G401 (cell line): Measurements from ENCODE around the gene TMEM181. TPM values are rescaled to one million over a fixed set of nuclear protein-coding genes. Genes with fewer than 3 reads are reported as not detected.

Experiments
- DNase-seq: peaks from one replicate; pipeline ENCODE4 v3.0.0-alpha.2; 2015; ENCODE audit warnings: low spot score
- in situ Hi-C: cut with HindIII; loops from 2 replicates; pipeline ENCODE4 v1.10.0; 2016; ENCODE audit warnings: low sequenced_read_pairs, mixed read lengths
- total RNA-seq: library from RNA; depleted of rRNA; stranded (reverse); fragments of >200 nt; shearing (Covaris generic); gene quantifications from 2 replicates; pipeline ENCODE4 v1.2.3, GENCODE V29; 2014

Gene TMEM181
- total RNA-seq, 1 experiment from 2014 or later: 32.8 TPM

DNA sequence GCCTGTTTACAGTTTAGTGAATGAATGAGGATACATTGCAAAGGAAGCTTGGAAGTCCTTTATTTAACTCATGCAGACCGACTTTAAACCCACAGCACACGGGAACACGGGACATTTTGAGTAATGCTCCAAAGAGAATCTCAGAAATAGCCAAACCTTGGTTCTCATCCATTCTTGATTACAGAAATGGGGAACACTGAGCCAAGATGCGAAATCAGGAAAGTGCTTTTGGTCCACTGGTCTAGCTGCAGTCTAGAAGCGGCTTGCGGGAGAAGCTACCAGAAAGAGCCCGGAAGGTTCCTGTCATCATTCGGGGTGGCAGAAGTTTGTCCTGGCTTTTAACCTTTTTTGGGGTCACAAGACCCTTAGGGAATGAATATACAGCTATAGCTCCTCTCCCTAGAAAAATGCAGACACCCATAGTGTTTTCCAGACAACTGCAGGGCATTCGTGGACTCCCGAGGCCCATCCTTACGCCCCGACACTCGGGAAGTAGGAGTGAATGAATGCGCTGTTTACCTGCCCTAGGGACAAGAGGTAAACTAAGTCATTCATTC, 475 bp upstream of the TMEM181 start:
- DNase-seq: peak; percentile 20
- in situ Hi-C loops: no loop called here

DNA sequence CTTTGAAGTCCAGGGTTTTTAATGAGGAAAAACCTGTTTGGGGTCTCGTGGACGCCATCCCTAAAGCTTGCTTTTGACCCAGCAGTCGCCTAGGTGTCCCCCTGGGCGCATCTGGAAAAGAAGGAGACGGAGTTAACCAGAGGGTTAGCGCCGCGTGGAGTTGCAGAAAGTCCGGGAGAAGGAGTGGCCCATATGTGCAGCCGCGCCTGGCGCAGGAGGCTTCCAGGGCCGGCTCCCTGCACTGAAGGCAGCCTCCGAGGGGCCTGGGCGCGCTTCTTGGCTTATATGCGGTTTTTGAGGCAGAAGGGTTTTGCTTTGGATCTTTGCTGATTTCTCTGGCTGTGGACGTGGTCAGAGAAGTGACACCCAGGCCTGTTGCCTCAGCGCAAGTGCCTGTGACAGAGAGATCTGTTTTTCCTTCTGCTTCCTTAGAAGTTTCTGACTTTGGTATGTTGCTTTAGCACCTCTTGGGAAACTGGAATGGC, 987 bp downstream of the TMEM181 start:
- no peak for DNase-seq
- in situ Hi-C loops: no loop called here

DNA sequence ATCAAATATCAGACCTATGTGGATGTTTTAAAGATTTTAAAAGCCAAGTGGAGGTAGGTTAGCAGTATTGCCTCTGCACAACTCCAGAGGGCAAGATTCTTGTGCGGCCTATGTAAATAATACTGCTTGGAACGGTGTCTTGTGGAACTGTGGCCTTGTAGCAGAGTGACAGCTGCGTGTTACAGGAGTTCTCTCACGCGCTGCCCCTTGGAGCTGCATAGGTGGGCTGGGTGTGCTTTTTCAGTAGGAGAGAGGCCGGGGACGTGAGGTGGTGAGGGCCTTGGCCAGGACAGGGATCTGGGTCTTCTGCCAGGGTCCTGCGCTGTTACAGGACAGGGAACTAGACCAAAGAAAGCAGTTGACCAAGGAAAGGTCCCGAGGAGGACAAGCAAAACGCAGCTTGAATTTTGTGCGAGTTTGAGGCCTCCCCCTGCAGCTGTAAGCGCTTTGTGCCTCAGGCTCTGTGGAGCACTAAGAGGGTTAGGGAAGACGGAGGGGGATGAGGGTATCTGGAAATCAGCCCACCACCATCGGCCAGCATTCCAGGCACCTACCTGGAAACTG, 1.5 kb downstream of the TMEM181 start:
- no peak for DNase-seq
- in situ Hi-C loops: no loop called here

DNA sequence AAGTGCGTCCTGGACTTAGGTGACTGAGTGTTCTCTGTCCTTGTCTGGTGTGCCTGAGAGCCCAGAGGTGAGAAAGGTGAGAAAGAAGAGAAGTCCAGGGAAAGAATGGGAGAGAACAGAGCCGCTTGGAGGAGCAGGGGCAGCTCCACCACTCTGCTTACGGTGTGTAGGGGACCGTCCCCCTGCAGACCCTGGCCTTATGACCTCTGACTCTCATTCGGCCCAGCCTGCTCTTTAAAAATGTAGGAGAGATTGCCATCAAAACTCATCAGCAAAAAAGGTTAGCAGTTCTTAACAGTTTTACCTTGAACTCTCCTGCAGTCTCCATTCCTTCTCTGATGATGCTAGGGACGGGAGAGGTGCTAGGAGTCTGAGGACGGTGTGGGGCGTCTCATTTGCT, 2.0 kb downstream of the TMEM181 start:
- DNase-seq: no peak
- in situ Hi-C loops: no loop called here

DNA sequence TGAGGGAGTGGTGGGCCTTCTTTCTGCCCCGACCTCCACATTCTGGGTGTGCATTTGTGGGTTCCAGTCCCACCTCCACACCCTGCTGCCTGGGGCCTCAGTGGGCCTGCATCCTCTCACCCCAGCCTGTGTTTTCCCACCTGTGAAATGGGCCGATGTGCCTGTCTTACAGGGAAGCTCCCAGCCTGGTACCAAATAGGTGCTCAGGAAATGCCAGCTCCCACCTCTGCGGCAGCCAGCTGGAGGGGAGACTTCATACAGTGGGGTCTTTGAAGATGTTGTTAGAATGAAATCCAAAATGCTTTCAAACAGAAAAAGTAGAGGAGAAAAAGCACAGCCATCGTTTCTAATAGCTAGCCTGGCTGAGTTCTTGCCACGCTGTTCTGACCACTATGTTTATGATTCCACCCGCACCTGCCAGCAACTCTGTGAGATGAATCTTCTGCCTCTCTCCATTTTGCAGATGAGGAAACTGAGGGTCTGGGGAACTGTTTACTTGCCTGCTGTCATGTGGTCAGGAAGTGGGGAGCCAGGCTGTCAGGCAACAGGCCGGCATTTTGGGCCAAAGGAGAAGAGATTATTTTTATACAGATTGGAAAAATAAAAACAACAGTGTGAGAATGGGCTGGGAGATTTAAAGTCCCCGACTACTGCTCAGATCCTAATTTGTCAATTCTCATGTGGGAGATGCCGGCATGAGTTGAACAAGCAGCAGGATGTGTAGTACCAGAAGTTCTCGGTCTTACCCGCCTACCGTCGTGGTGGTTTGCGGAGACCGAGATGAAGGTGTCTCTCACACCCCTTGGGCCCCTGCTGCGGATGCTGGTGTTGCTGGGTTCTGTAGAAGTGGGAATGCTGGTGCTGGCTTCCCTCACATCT, 4.6 kb downstream of the TMEM181 start:
- in situ Hi-C loops: no loop called here
- no peak for DNase-seq

DNA sequence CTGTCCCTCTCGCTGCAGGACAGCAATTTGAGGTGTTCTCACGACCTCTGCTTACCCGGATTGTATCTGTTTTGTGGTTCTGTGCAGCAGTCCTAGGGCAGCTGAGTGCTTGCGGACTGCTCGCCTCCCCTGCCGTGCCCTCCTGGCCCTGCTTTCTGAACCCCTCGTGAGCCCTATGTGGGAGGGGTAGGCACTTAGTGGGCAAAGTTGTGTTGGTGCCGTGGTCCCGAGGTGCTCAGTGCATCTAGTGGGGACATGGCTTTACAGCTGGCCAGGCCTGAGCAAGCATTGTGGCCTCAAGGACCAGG, 5.2 kb downstream of the TMEM181 start:
- in situ Hi-C loops: no loop called here

DNA sequence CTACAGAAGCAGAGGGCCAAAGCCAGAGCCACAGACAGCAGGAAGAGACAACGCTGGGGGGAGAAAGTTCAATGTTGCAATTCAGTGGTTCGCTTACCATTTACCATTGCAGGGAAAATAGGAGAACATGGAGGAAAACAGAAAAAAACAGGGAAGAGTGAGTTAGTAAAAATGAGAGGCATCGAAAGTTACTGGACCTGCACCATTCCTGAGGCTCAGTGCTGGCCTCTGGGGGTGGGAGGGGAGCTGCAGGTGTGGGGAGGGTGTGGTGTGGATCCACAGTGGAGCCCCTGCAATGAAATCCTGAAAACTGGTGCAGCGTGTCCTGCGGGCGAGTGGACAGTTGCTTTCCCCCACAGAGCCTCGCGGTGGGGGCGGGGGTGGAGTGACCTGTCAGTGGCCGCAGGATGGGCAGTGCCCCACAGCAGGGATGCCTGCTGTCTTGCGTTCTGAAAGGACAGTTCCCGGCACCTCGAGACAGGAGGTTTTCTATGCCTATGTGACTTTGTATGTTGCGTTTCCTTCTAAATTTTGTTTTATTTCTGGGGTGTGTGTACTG, 5.7 kb downstream of the TMEM181 start:
- DNase-seq: no peak

More for the DNA sequence above, 5.2 kb downstream of the TMEM181 start:
- DNase-seq: no peak

DNA sequence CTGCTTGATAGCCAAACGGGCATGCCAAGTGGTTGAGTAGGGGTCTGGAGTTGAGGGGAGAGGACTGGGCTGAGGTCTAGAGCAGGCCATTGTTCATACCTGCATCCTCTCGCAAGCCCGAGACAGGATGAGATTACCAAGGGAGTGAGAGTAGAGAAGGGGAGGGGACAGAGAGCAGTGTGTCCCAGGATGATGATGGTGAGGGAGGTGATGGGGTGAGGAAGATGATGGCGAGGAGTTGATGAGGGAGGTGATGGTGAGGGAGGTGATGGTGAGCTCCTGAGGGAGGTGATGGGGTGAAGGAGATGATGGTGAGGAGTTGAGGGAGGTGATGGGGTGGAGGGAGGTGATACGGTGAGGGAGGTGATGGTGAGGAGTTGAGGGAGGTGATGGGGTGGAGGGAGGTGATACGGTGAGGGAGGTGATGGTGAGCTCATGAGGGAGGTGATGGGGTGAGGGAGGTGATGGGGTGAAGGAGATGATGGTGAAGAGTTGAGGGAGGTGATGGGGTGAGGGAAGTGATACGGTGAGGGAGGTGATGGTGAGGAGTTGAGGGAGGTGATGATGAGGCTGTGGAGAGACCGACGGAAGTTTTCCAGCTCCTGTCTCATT, 6.4 kb downstream of the TMEM181 start:
- in situ Hi-C loops: no loop called here

More for the DNA sequence above, 5.7 kb downstream of the TMEM181 start:
- in situ Hi-C loops: no loop called here

DNA sequence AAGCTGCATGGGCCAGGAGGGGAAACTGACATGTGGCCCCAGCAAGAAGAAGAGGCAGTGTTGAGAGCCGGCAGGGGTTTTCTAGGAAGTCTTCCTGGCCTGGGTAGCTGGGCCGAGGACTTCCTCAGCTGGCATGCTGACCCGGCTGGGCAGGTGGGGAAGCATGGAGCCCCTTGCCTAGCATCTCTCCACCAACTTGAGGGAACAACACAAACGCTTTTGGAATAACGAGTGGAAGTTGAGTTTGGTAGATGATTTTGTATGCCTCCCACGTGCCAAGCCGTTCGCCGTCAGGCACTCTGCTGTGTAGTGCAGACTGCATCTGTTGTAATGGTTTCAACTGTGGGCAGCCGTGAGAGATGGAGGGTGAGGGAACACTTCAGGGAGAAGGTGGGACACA, 7.3 kb downstream of the TMEM181 start:
- in situ Hi-C loops: no loop called here
- no peak for DNase-seq

More for the DNA sequence above, 6.4 kb downstream of the TMEM181 start:
- no peak for DNase-seq

DNA sequence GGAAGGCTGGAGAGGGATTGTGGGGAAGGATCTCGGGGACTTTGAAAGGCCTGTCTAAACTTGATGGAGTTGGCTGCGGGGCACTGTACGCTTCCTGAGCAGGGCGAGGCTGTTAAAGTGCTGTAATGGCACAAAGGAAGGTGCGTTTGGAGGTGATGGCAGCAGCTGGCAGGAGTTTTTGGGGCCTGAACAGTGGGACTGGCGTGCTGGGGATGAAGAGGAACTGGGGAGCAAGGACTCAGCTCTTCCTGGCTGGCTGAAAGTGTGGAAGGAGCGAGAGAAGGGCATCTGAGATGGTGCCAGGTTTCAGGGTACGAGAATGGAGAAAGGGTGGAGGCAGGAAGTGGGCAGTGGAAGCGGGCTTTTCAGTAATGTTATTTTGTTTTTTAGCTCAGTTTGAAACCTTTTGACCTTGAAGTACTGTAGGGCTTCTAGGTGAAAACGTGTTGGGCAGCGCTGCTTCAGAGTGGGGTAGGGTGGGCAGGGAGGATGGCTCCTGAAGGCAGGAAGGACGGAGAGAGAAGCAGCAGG, 8.0 kb downstream of the TMEM181 start:
- in situ Hi-C loops: no loop called here
- no peak for DNase-seq

DNA sequence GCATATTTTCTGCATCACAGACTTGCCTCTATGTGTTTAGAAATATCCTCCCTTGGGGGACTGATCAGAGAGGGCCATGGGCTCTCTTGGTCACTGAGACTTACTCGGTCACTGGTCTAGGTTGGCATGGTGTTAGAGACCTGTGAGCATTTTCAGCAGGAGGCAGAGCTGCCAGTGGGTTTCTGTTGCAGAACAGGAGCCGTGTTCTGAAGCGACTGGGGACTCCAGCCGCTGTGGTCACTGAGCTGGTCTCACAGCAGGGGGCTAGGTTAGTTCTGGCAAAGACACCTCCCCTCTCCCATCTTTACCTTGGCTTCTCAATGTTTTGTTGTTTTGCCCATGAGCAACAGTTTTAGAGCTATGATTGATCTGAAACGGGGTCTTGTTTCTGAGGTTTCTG, 8.7 kb downstream of the TMEM181 start:
- in situ Hi-C loops: no loop called here
- DNase-seq: no peak

DNA sequence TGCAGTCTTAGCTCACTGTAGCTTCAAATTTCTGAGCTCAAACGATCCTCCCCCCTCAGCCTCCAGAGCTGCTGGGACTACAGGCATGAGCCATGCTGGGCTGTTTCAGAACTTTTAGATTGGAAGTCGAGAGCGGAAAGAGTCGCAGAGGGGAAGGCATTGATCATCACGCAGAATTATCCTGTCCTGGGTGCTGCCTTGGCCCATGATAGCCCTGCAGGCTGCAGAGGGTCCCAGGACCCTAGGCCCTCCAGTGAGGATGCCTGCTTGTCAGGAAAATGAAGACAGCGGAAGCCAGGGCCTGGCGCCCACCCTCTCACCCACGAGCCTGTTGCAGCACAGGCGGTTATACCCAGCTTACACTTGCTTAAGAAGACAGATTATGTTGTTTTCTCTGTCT, 9.1 kb downstream of the TMEM181 start:
- in situ Hi-C loops: no loop called here
- DNase-seq: no peak

DNA sequence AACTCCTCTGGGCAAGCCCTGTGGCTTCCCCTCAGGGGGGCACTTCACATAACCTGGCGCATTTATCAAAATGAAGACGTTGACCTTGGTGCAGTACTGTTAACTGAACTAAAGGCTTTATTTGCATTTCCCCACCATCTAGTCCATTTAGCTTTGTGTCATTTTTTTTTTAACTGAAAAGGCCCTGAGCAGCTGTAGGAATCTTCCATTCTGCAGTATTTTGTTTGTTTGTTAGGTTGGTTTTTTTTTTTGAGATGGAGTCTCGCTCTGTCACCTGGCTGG, 10.7 kb downstream of the TMEM181 start:
- in situ Hi-C loops: no loop called here
- DNase-seq: no peak

DNA sequence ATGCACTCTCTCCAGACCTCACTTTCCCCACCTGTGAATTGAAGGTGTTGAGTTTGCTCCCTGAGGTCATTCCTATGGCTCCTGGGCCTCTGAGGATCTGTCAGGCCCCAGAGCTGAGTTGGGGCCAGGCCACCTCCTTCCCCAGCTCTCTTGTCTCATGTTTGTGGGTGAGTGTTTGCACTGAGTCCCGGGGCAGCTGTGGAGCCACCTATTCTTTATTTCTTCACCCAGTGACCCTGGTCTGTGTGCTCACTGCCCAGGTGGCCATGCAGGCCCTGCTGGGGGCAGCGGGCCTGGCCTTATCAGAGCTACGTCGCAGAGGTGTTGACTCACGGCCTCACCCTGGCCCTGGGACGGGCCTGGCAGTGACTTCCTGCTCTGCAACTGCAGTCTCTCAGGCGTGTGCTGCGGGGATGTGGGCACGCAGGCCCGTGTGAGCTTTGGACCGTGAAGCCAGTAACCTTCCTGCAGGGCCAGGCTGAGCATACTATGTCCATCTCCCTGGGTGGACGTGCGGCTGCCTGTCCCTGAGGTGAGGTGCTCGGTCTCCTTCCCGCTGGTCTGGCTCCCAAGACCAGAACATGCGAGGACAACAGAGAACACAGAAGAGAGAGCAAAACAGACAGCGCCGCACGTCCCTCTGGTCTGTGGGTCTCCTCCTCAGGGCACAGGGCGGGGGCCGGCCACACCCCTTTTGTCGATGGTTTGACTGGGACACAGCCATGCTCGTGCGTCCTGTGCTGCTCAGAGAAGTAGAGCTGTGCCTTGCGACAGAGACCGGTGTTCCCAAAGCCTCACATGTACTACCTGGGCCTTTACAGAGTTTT, 12.1 kb downstream of the TMEM181 start:
- DNase-seq: no peak
- in situ Hi-C loops: no loop called here

DNA sequence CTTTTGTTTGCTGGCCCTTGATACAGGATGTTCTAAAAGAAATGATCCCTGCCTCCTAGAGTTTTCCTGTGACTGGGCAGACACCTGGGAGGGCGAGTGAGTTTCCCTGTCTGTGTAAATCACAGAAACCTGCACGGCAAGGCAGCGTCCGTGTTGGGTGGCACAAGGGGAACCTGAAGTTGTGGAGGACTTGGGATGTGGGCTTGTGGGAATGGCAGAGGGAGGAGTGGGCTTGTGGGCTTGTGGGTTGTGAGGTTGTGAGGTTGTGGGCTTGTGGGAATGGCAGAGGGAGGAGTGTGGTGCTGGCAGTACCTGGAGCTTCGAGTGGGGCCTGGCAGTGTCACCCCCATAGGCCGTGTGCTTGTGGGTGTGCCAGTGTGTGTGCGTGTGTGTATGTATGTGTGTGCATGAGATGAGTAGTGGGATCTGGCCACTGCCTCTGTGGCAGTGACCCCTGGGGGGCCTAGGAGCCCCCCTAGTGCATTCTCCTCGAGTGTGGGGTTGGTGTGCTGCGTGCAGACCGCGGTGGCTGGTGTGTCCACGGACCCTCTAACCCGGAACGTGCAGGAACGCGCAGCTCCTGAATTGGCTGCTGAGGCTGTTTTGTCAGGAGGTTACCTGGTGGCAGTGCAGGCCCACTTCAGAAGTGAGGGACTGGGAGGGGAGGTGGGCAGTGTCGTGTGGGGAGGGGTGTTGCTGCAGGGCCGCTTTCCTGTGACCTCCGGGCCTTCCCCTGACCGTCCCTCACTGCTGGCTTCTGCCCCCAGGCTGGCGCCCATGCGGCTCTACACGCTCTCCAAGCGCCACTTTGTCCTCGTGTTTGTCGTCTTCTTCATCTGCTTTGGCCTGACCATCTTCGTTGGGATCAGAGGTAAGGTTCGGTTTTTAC, 13.0 kb downstream of the TMEM181 start:
- no peak for DNase-seq
- in situ Hi-C loops: no loop called here

DNA sequence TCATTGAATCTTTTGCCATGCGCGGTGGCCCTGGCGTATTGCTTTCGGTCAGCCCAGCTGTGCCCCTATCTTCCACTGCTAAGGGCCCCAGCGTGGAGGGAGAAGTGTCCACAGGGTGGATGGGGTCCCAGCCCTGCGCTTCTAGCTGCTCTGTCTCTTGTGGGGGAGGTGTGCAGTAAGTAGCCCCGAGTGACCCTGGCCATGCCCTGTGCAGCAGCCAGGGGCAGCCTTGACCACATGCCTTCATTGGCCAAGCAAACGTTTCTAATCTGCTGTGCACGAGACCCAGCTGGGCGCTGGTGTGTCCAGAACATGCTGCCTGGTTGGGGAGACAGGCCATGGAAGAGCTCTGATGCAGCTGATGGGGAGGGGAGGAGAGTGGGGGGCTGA, 13.6 kb downstream of the TMEM181 start:
- in situ Hi-C loops: no loop called here
- no peak for DNase-seq

DNA sequence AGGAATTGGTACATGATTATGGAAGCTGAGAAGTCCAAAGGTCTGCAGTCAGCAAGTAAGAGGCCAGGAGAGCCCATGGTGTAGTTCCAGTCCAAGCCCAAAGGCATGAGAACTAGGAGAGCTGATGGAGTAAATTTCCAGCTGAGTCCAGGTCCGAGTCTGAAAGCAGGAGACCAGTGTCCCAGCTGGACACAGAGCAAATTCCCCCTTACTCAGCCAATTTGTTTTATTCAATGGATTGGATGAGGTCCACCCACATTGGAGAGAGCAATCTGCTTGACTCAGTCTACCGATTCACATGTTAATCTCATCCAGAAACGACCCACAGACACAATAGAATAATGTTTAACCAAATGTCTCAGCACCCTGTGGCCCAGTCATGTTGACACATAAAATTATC, 14.9 kb downstream of the TMEM181 start:
- DNase-seq: no peak
- in situ Hi-C loops: no loop called here

DNA sequence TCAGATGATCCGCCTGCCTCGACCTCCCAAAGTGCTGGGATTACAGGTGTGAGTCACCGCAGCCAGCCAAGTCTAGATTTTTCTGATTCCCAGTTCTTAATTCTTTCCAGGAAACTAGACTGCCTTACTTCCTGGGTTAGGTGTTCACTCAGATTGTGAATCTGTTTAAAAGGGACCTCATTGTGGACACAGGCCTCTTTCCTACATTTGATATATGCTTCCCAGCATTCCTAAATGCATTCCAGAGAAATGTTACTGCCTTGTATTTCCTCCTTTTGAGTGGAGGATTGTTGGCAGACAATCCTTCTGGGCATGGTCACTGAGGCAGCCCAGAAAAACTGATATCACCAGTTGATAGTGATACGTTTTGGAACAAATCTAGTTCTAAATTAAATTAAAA, 15.7 kb downstream of the TMEM181 start:
- no peak for DNase-seq
- in situ Hi-C loops: no loop called here
